Measurements from ENCODE around the gene BCDIN3D. TPM values are rescaled to one million over a fixed set of nuclear protein-coding genes. Genes with fewer than 3 reads are reported as not detected.
A peak's percentile ranks its signal among the peaks of the same experiment; 100 is the strongest.

Gene BCDIN3D
- total and polyA plus RNA-seq, 9 of the 15 experiments (the other 6 are each of a cell fraction or from before 2014, with no cell fraction given), result 3.7 to 6.9 (median 5.6) TPM

- FAIRE-seq, result no peak
- peak overlapping the region; percentile 90 for H3K4me2 ChIP-seq (ENCODE audit: insufficient read depth, low read length)
- peak overlapping the region; percentile 67 to 89 for H3K9ac ChIP-seq (ENCODE audit: insufficient read depth in 1 of 2, low read depth in 2 of 2, low read length in 2 of 2)
- H3K4me1 ChIP-seq (replicated peaks in 1 of 2; ENCODE audit: control insufficient read depth in 2 of 2, insufficient read depth in 2 of 2, low read length in 2 of 2), result peaks cover 22 to 35% of the 10 kb centered on the region in 2 experiments
- H3K79me2 ChIP-seq (ENCODE audit: control insufficient read depth, insufficient read depth, low read length), result peaks cover 9% of the 10 kb centered on the region; the same call in 2 of the 3 replicates
- ChIA-PET POLR2A (interaction anchor here (0.6 to 2.0 kb wide), 10 partner anchors 8 to 1179 kb away, joined by 3 to 14 read pairs (median 4); partner anchors contain the start of genes BCDIN3D and TMBIM6), CTCF (ENCODE audit: low intra/inter-chr PET ratio) (no interaction called here)
- H3K27me3 ChIP-seq (ENCODE audit: control insufficient read depth in 2 of 2, insufficient read depth in 2 of 2, low read length in 2 of 2), result no peaks in the 10 kb centered on the region
- in situ Hi-C loops (cut with MboI) (no loop called here), intact Hi-C loops (cut with micrococcal nuclease) (loop anchor here (1.0 kb wide), 1 partner anchor 85 kb away; no protein-coding TSS in a partner anchor)
- no TSS peak for BruUV-seq (replicated peaks)
- no peaks in the 10 kb centered on the region for H3K9me3 ChIP-seq (replicated peaks; ENCODE audit: control insufficient read depth, insufficient read depth, low read depth, low read length)
- peak overlapping the region; percentile 42; the same call in 2 of the 3 replicates for H3K27ac ChIP-seq (ENCODE audit: extremely low read depth, low read depth, low read length)
- ATAC-seq, result peak; percentile 75
- no peaks in the 10 kb centered on the region for H3K9me1 ChIP-seq (ENCODE audit: control insufficient read depth, insufficient read depth, low read length)
- WGBS (ENCODE audit: insufficient coverage, low coverage, missing lambda C conversion rate), result 9% methylated on average over 15 of the region's 38 CpGs
- no peaks in the 10 kb centered on the region for H3K36me3 ChIP-seq (ENCODE audit: control insufficient read depth, insufficient read depth, low read length)
- peak; percentile 80 to 90 (median 86) for DNase-seq (ENCODE audit: extremely low read depth in 1 of 4, low spot score in 3 of 4)
- H3K4me3 ChIP-seq, result peak overlapping the region; percentile 85
- H2AFZ ChIP-seq (ENCODE audit: low read depth, low read length), result peak overlapping the region; percentile 82
- H4K20me1 ChIP-seq (replicated peaks; ENCODE audit: control insufficient read depth, insufficient read depth, low read length), result peaks cover 10% of the 10 kb centered on the region; the same call in 1 of the 2 replicates
- TF ChIP-seq SFPQ (IDR thresholded peaks at IDR 0.05; ENCODE audit: low read depth, low read length), result no peak
- no peak for TF ChIP-seq LEF1 (IDR thresholded peaks at IDR 0.05)
- TF ChIP-seq CEBPB (tag; IDR thresholded peaks at IDR 0.05), result no peak
- peak; percentile 61 for TF ChIP-seq NFIC (IDR thresholded peaks at IDR 0.05)
- no peak for TF ChIP-seq ZNF561 (CRISPR knock-in tag; conservative IDR thresholded peaks at IDR 0.05)
- TF ChIP-seq KLF13 (tag; IDR thresholded peaks at IDR 0.05; ENCODE audit: borderline replicate concordance, low read depth), result no peak
- no peak for TF ChIP-seq NONO (IDR thresholded peaks at IDR 0.05; ENCODE audit: low read depth in 2 of 2, low read length in 1 of 2)
- no peak for TF ChIP-seq ZNF764 (CRISPR knock-in tag; IDR thresholded peaks at IDR 0.05; ENCODE audit: low read depth)
- TF ChIP-seq KDM5B (IDR thresholded peaks at IDR 0.05; ENCODE audit: insufficient replicate concordance, low read depth, low read length), result peak; percentile 5
- no peak for TF ChIP-seq MIER1 (IDR thresholded peaks at IDR 0.05; ENCODE audit: low read depth)
- TF ChIP-seq CBFA2T2 (conservative IDR thresholded peaks at IDR 0.05), result no peak
- no peak for TF ChIP-seq POLR2A (conservative IDR thresholded peaks at IDR 0.05)
- TF ChIP-seq ZNF324 (CRISPR knock-in tag; IDR thresholded peaks at IDR 0.05), result no peak
- no peak for TF ChIP-seq U2AF1 (optimal IDR thresholded peaks at IDR 0.05; ENCODE audit: low read depth, low read length)
- 0 out of 2 replicates have a peak, but pooled peaks have one; percentile 5 for TF ChIP-seq GABPB1 (CRISPR knock-in tag; IDR thresholded peaks at IDR 0.05)
- peak; percentile 32; the same call in 1 of the 2 replicates for TF ChIP-seq MTA3 (IDR thresholded peaks at IDR 0.05; ENCODE audit: borderline replicate concordance)
- TF ChIP-seq THRA (IDR thresholded peaks at IDR 0.05), result no peak
- 0 out of 2 replicates have a peak, but pooled peaks have one; percentile 6 for TF ChIP-seq RBFOX2 (IDR thresholded peaks at IDR 0.05; ENCODE audit: low read depth, low read length)
- TF ChIP-seq KAT7 (CRISPR knock-in tag; IDR thresholded peaks at IDR 0.05; ENCODE audit: borderline replicate concordance), result 0 out of 2 replicates have a peak, but pooled peaks have one; percentile 27
- no peak for TF ChIP-seq RHOXF2B (CRISPR knock-in tag; conservative IDR thresholded peaks at IDR 0.05)
Observed at GRCh38 chr12:49827401-49828099, 15.4 kb downstream of the BCDIN3D start.
